Stimulated activated CD4-positive, alpha-beta T cell treated with anti-CD3 and anti-CD28 coated beads, Interleukin-4, amount 100 ng/mL, for 48 hours (primary cell): ENCODE measurements around the gene MREG.

Source experiments
- DNase-seq, 2 donors: peaks; one replicate each; pipeline ENCODE4 v3.0.0-alpha.2; 2020; ENCODE audit warnings: low read depth in 2 of 2

The MREG gene

GRCh38 chr2:216013080-216013909, at the start of gene MREG:
Gene MREG (minus strand): TSS chr2:216013551. CDS start chr2:216013327, 224 bp downstream.
- peak; percentile 82 to 85 for DNase-seq

GRCh38 chr2:216059233-216059834, 46.0 kb upstream of the MREG start:
- DNase-seq, result no peak

DNA sequence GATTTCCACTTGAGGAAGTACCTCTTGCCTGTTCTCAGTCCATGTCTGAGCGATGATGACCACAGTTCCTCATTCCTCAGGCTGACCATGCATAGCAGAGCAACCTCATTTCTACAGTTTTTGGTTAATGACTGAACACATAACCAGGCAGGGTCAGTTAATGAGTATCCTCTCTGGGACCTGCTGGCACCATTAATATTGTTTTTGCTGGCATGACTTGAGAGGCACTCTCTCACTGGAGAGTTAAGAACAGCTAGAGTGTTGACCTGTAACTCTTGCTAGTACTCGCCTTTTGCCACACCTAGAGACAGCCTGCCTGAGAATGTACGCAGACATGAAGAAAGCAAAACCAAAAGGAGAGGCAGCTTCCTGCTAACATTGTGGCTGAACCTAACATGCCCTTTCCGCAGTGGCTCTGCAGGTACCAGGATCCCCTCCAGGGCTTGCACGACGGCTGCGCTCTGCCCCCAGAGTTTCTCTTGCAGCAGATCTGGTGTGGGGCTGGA, 44.4 kb upstream of the MREG start:
- peak; percentile 23 to 24 for DNase-seq

GRCh38 chr2:216056739-216057138, 43.4 kb upstream of the MREG start:
- no peak for DNase-seq

- no peak for DNase-seq
Observed at GRCh38 chr2:216055680-216056079, 42.3 kb upstream of the MREG start.

DNA sequence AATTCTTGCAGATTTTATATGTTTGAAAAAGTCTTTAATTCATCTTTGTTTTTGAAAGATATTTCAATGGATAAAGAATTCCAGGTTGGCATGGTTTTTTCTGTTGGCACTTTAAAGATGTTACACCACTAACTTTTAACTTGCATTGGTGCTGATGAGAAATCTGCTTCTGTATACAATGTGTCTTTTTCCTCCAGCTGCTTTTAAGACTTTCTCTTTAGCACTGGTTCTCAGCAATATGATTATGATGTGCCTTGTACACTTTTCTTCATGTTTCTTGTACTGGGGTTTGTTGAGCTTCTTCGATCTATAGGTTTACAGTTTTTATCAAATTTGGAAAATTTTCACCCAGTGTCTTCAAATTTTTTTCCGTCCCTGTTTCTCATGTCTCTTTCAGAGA, 39.1 kb upstream of the MREG start:
- no peak for DNase-seq

GRCh38 chr2:216051350-216051749, 38.0 kb upstream of the MREG start:
- no peak for DNase-seq

- no peak for DNase-seq
Observed at GRCh38 chr2:216049452-216049851, 36.1 kb upstream of the MREG start.

- DNase-seq, result no peak
Observed at GRCh38 chr2:216047397-216047796, 34.0 kb upstream of the MREG start.

DNA sequence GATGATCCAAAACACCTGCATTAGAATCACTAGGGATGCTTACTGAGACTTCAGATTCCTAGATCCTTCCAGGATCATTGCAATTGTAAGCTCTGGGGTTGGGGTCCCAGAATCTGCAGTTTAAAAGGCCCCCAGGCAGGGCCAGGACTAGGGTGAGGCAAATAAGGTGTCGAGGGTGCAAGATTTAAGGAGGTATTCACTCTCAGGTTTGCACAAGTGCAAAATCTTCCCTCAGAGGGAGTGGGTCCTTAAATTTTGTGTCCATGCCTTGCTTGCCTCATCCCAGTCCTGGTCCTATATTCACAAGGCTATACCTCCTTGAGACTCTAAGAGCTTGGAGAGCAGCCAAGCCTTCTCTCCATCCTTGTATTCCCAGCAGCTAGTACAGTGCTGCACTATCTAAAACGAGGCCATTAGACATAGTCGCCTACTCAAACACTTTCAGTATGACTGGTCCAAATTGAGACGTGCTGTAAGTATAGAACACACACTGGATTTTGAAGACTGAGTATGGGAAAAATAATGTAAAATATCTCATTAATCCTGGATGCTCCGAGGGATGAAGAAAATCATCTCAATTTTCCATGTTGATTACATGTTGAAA, 31.6 kb upstream of the MREG start:
- DNase-seq, result no peak

- no peak for DNase-seq
Observed at GRCh38 chr2:216043949-216044348, 30.6 kb upstream of the MREG start.

GRCh38 chr2:216041438-216041837, 28.1 kb upstream of the MREG start:
- DNase-seq, result no peak

- no peak for DNase-seq
Observed at GRCh38 chr2:216039918-216040317, 26.6 kb upstream of the MREG start.

- DNase-seq, result peak; percentile 70 to 83
Observed at GRCh38 chr2:216034065-216034464, 20.7 kb upstream of the MREG start.

DNA sequence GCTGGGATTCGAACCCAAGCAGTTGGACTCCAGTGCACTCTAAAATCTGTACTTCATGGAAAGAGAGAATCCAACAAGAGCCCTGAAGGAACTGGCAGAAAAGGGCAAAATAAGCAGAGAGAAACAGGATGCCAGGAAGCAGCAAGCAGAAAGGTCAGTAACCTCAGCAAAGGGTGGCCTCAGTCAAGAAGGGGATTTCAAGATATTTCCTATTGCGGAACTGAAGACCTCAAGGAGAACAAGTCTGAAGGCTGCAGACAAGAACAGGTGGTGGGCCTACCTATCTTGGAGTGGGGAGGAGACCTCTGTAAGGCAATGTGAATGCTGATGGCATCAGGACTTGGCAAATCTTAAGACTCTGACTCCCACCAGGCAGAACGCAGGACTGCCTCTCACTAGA, 20.1 kb upstream of the MREG start:
- no peak for DNase-seq

GRCh38 chr2:216031960-216032689, 18.8 kb upstream of the MREG start:
- no peak for DNase-seq

DNA sequence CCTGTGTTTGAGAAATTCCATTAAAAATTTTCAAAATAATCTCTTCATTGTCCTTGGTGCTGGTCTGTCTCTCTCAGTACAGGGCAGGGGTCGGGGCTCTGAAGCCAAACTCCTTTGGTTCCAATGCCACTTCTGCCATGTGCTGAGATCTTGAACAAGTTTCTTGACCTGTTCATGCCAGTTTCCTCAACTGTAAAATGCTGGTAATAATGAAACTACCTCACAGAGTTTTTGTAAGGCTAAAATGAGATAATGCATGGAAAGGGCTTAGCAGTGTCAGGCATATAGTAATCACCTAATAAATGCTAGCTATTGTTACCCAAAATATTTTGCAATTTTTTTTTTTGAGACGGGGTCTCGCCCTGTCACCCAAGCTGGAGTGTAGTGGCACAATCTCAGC, 16.9 kb upstream of the MREG start:
- DNase-seq, result no peak

- DNase-seq, result no peak
Observed at GRCh38 chr2:216029416-216030129, 16.2 kb upstream of the MREG start.

DNA sequence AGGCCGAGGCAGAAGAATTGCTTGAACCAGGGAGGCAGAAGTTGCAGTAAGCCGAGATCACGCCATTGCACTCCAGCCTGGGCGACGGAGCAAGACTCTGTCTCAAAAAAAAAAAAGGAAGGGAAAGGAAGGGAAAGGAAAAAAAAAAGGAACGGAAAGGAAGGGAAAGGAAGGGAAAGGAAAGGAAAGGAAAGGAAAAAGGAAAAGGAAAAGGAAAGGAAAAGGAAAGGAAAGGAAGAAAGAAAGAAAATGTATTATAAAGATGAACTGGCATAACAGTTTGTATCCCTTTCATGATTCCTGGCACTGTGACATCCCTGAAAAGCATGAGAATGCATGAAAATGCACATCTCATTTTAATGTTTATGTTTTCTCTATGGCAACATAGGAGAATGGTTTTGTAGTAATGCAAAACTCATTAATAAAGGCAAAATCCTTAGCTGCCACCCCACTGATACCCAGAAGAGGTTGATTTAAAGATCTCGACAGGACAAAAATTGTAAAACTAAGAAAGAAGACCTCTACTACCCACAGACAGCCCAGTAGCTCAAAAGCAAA, 11.5 kb upstream of the MREG start:
- DNase-seq, result no peak

DNA sequence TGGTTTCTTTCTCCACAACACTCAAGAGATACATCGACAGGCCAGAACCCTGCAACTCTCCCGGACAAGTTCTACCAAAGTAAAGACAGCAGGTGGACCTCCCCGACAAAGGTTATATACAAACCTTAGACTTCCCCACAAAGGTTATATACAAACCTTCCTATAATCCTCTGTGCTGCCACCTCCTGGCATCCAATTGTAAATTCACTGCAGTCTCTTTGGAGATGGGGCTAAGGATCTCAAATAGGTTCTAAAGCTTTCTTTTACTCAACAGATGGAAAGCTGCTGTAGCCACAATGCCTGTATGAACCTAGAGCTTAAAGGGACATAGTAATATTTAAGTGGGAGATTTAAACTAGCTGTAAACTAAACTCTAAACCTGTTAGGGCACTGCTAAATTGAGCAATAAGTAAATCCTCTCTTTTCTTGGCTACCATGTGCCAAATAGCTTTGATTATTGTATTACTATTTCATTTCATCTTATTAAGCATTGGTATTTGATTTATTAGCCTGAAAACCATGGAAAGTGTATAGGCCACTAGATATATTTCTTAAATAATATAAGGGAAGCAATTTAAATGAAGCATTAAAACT, 9.8 kb upstream of the MREG start:
- DNase-seq, result peak; percentile 37 to 40
